Testis (tissue), 2 donors: ENCODE data around the gene ALOX5.

Experiments used
- POLR2A ChIP-seq: fragments of 450-650 bp; IDR thresholded peaks from one replicate; pipeline ENCODE4 v1.6.1; 2017; ENCODE audit warnings: antibody characterized with exemption, mild to moderate bottlenecking, moderate library complexity
- TF ChIP-seq, protein P1 (sequence below), 3 experiments: fragments of 450-650 bp in 2 of 3; fragments of 200-600 bp in 1 of 3; sonication (generic) in 1 of 3; IDR thresholded peaks; one replicate each; pipeline ENCODE4 v1.5.1; 2016 to 2019; ENCODE audit warnings: antibody characterized with exemption in 3 of 3, mild to moderate bottlenecking in 2 of 3, moderate library complexity in 1 of 3

DNA sequence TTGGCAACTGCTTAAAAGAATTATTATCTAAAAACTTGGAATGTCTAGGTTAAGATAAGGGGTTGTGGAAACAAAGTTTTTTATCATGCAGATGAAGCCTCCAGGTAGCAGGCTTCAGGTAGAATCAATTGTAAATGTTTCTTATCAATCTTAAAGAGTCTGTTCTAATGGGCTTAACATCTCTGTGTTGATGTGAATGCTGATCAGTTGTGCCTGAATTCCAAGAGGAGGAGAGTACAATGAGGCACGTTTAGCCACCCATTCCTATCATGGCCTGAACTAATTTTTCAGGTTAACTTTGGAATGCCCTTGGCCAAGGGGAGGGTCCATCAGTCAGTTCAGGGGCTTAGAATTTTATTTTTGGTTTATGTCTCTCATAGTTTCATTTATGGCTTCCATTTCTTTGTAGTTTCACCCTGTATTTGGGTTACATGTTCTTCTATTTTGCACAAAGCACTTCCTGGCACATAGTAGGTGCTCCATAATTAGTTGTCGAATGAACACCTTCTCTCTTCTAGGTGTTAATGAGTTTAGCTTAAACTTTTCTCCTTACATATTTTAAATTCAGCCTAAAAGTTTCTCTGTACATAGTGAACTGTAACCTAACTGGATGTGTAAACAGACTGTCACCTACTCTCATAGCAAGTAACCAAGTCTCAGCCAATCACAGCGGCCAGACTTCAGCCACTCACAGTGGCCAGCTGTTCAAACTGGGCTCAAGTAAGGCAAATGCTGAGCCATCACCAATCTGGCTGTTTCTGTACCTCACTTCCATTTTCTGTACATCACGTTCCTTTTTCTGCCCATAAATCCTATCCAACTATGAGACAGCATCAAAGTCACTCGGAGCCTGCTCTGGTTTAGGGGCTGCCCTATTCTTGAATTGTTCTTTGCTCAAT, 34.7 kb downstream of the ALOX5 start:
- TF ChIP-seq POLR2A = no peak
- TF ChIP-seq, protein P1, sequence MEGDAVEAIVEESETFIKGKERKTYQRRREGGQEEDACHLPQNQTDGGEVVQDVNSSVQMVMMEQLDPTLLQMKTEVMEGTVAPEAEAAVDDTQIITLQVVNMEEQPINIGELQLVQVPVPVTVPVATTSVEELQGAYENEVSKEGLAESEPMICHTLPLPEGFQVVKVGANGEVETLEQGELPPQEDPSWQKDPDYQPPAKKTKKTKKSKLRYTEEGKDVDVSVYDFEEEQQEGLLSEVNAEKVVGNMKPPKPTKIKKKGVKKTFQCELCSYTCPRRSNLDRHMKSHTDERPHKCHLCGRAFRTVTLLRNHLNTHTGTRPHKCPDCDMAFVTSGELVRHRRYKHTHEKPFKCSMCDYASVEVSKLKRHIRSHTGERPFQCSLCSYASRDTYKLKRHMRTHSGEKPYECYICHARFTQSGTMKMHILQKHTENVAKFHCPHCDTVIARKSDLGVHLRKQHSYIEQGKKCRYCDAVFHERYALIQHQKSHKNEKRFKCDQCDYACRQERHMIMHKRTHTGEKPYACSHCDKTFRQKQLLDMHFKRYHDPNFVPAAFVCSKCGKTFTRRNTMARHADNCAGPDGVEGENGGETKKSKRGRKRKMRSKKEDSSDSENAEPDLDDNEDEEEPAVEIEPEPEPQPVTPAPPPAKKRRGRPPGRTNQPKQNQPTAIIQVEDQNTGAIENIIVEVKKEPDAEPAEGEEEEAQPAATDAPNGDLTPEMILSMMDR (IDR thresholded peaks at IDR 0.05) = no peak
